Progenitor cell of endocrine pancreas (in vitro differentiated cells): ENCODE data around the gene PON3. TPM values are rescaled to one million over a fixed set of nuclear protein-coding genes. Genes with fewer than 3 reads are reported as not detected.
"Not testable (repeated sequence)": the region's sequence is repeated elsewhere in the genome, so short reads cannot be mapped to it uniquely, and the experiment has no call there.

Experiments
- DNase-seq: peaks from one replicate; pipeline ENCODE4 v3.0.0; 2021; ENCODE audit warnings: low spot score; ENCODE audit not compliant: unreplicated experiment
- H3K27ac Mint-ChIP-seq: 2 replicates; pipeline ENCODE4 v1.8.0; 2021; ENCODE audit warnings: mild to moderate bottlenecking, moderate library complexity, mixed read lengths
- H3K27me3 Mint-ChIP-seq: 2 replicates; pipeline ENCODE4 v1.8.0; 2021; ENCODE audit warnings: mixed read lengths
- H3K36me3 Mint-ChIP-seq: 2 replicates; pipeline ENCODE4 v1.8.0; 2022; ENCODE audit warnings: mixed read lengths; ENCODE audit not compliant: insufficient read depth
- H3K4me1 Mint-ChIP-seq: 2 replicates; pipeline ENCODE4 v1.8.0; 2021; ENCODE audit warnings: low read depth, mixed read lengths
- H3K4me3 Mint-ChIP-seq: 2 replicates; pipeline ENCODE4 v1.8.0; 2021; ENCODE audit warnings: low read depth, mild to moderate bottlenecking, moderate library complexity, mixed read lengths
- H3K9me3 Mint-ChIP-seq: 2 replicates; pipeline ENCODE4 v1.8.0; 2021; ENCODE audit warnings: low read depth, mixed read lengths
- CTCF ChIP-seq: fragments of 200-600 bp; sonication (generic); IDR thresholded peaks from one replicate; pipeline ENCODE4 v1.5.0; 2021; ENCODE audit warnings: antibody characterized with exemption, mild to moderate bottlenecking; ENCODE audit not compliant: unreplicated experiment
- total RNA-seq: library from RNA; stranded (reverse); gene quantifications from 2 replicates; pipeline ENCODE4 v1.2.1, GENCODE V29; 2021

The PON3 gene
- total RNA-seq, 1 donor from 2014 or later, result 0.14 TPM

- H3K27me3 Mint-ChIP-seq, result no peaks in the 10 kb centered on the region
- no peak overlapping the region for H3K27ac Mint-ChIP-seq
- no peak for TF ChIP-seq CTCF
- H3K36me3 Mint-ChIP-seq, result no peaks in the 10 kb centered on the region
- H3K9me3 Mint-ChIP-seq, result peaks cover 8% of the 10 kb centered on the region
- H3K4me3 Mint-ChIP-seq, result no peak overlapping the region
- no peaks in the 10 kb centered on the region for H3K4me1 Mint-ChIP-seq
- DNase-seq, result no peak
Measured at GRCh38 chr7:95389516-95389915, 6.7 kb downstream of the PON3 start.

- not testable (repeated sequence) for H3K27me3 Mint-ChIP-seq, H3K36me3 Mint-ChIP-seq, H3K4me3 Mint-ChIP-seq, H3K27ac Mint-ChIP-seq, H3K4me1 Mint-ChIP-seq, DNase-seq
- peaks cover 27% of the 10 kb centered on the region for H3K9me3 Mint-ChIP-seq
Measured at GRCh38 chr7:95379457-95379856, 16.7 kb downstream of the PON3 start.

- Mint-ChIP-seq H3K4me3 (no peak overlapping the region), H3K4me1 (peaks cover 1% of the 10 kb centered on the region), H3K36me3 (no peaks in the 10 kb centered on the region), H3K27me3 (no peaks in the 10 kb centered on the region), H3K27ac (no peak overlapping the region), H3K9me3 (peaks cover 22% of the 10 kb centered on the region)
- no peak for DNase-seq
- TF ChIP-seq CTCF, result no peak
Measured at GRCh38 chr7:95376632-95377400, 19.4 kb downstream of the PON3 start.

- no peak overlapping the region for H3K4me3 Mint-ChIP-seq
Measured at GRCh38 chr7:95375591-95376257, 20.5 kb downstream of the PON3 start.

GRCh38 chr7:95373323-95373722 lies 22.9 kb downstream of the PON3 start:
- TF ChIP-seq CTCF, result no peak
- Mint-ChIP-seq H3K27ac (no peak overlapping the region), H3K9me3 (peaks cover 4% of the 10 kb centered on the region), H3K4me1 (peaks cover 1% of the 10 kb centered on the region), H3K36me3 (no peaks in the 10 kb centered on the region), H3K4me3 (no peak overlapping the region), H3K27me3 (no peaks in the 10 kb centered on the region)
- no peak for DNase-seq

More at GRCh38 chr7:95375591-95376257, 20.5 kb downstream of the PON3 start:
- Mint-ChIP-seq H3K36me3 (no peaks in the 10 kb centered on the region), H3K27me3 (no peaks in the 10 kb centered on the region), H3K9me3 (peaks cover 16% of the 10 kb centered on the region), H3K4me1 (peaks cover 1% of the 10 kb centered on the region), H3K27ac (no peak overlapping the region)
- DNase-seq, result no peak
- no peak for TF ChIP-seq CTCF

GRCh38 chr7:95368235-95368634 lies 27.9 kb downstream of the PON3 start:
- Mint-ChIP-seq H3K9me3 (no peaks in the 10 kb centered on the region), H3K27me3 (no peaks in the 10 kb centered on the region), H3K4me1 (no peaks in the 10 kb centered on the region), H3K27ac (no peak overlapping the region), H3K4me3 (no peak overlapping the region), H3K36me3 (no peaks in the 10 kb centered on the region)
- no peak for TF ChIP-seq CTCF
- DNase-seq, result no peak
